Liver (tissue), 3 donors: ENCODE measurements around the gene CTTNBP2.

Source experiments
- GABPA ChIP-seq, 2 donors: IDR thresholded peaks in 1 of 2; conservative IDR thresholded peaks in 1 of 2; 2 replicates each; pipeline ENCODE4 v1.6.1; 2016; ENCODE audit warnings: antibody characterized with exemption in 2 of 2, mild to moderate bottlenecking in 1 of 2, moderate library complexity in 1 of 2
- JUND ChIP-seq, 2 donors: IDR thresholded peaks; 2 replicates each; pipeline ENCODE4 v1.6.1; 2016; ENCODE audit warnings: antibody characterized with exemption in 2 of 2
- MAX ChIP-seq: IDR thresholded peaks from 2 replicates; pipeline ENCODE4 v1.6.1; 2016; ENCODE audit warnings: antibody characterized with exemption
- RAD21 ChIP-seq, 2 donors: IDR thresholded peaks; 2 replicates each; pipeline ENCODE4 v1.6.1; 2016; ENCODE audit warnings: antibody characterized with exemption in 2 of 2, mild to moderate bottlenecking in 2 of 2
- REST ChIP-seq: IDR thresholded peaks from 2 replicates; pipeline ENCODE4 v1.6.1; 2016; ENCODE audit warnings: antibody characterized with exemption, mild to moderate bottlenecking
- TAF1 ChIP-seq: conservative IDR thresholded peaks from 2 replicates; pipeline ENCODE4 v1.6.1; 2016; ENCODE audit warnings: antibody characterized with exemption, mild to moderate bottlenecking
- YY1 ChIP-seq: IDR thresholded peaks from 2 replicates; pipeline ENCODE4 v1.6.1; 2016; ENCODE audit warnings: antibody characterized with exemption, mild to moderate bottlenecking
- TF ChIP-seq, protein P1 (sequence below): fragments of 150-350 bp; IDR thresholded peaks from 2 replicates; pipeline ENCODE4 v1.5.1; 2017; ENCODE audit warnings: improper control_type of control experiment, low read depth, low read length; ENCODE audit not compliant: missing input control
- TF ChIP-seq, protein P2 (sequence below): IDR thresholded peaks from 2 replicates; pipeline ENCODE4 v1.6.1; 2016; ENCODE audit warnings: antibody characterized with exemption
- donor health status: healthy.
- donor health status: healthy.

GRCh38 chr7:117874191-117874700 lies 1.0 kb upstream of the CTTNBP2 start:
- TF ChIP-seq, protein P1, sequence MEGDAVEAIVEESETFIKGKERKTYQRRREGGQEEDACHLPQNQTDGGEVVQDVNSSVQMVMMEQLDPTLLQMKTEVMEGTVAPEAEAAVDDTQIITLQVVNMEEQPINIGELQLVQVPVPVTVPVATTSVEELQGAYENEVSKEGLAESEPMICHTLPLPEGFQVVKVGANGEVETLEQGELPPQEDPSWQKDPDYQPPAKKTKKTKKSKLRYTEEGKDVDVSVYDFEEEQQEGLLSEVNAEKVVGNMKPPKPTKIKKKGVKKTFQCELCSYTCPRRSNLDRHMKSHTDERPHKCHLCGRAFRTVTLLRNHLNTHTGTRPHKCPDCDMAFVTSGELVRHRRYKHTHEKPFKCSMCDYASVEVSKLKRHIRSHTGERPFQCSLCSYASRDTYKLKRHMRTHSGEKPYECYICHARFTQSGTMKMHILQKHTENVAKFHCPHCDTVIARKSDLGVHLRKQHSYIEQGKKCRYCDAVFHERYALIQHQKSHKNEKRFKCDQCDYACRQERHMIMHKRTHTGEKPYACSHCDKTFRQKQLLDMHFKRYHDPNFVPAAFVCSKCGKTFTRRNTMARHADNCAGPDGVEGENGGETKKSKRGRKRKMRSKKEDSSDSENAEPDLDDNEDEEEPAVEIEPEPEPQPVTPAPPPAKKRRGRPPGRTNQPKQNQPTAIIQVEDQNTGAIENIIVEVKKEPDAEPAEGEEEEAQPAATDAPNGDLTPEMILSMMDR, result no peak
- no peak for TF ChIP-seq TAF1
- TF ChIP-seq MAX, result no peak
- TF ChIP-seq YY1, result no peak
- TF ChIP-seq REST, result no peak
- TF ChIP-seq, protein P2, sequence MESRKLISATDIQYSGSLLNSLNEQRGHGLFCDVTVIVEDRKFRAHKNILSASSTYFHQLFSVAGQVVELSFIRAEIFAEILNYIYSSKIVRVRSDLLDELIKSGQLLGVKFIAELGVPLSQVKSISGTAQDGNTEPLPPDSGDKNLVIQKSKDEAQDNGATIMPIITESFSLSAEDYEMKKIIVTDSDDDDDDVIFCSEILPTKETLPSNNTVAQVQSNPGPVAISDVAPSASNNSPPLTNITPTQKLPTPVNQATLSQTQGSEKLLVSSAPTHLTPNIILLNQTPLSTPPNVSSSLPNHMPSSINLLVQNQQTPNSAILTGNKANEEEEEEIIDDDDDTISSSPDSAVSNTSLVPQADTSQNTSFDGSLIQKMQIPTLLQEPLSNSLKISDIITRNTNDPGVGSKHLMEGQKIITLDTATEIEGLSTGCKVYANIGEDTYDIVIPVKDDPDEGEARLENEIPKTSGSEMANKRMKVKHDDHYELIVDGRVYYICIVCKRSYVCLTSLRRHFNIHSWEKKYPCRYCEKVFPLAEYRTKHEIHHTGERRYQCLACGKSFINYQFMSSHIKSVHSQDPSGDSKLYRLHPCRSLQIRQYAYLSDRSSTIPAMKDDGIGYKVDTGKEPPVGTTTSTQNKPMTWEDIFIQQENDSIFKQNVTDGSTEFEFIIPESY, result no peak
- no peak for TF ChIP-seq RAD21 (IDR thresholded peaks at IDR 0.05)
- no peak for TF ChIP-seq GABPA (IDR thresholded peaks at IDR 0.05 in 1 of 2, conservative IDR thresholded peaks at IDR 0.05 in 1 of 2)
- TF ChIP-seq JUND (IDR thresholded peaks at IDR 0.05), result no peak
